IMR-90 (cell line): ENCODE results near the gene EEPD1. TPM values are rescaled to one million over a fixed set of nuclear protein-coding genes. Genes with fewer than 3 reads are reported as not detected.

Source experiments
- ATAC-seq: fragments of 200-7000 bp; cut with Tn5 transposase; 2 replicates; pipeline ENCODE4 v1.9.1; 2020; ENCODE audit warnings: low read depth, mild to moderate bottlenecking, moderate library complexity
- BruUV-seq: library from RNA; stranded (reverse); fragments of 400-500 nt; replicated peaks from 2 replicates; lab custom pipeline; 2021; lab: Mats Ljungman, UMichigan
- CTCF ChIA-PET: fragments of 300-600 bp; formaldehyde crosslinking; extraction: SDS; loops from one replicate; lab custom pipeline; 2021; ENCODE audit warnings: antibody characterized with exemption; lab: Yijun Ruan, JAX
- POLR2A ChIA-PET: fragments of 300-600 bp; sonication (Branson Sonifier 250); formaldehyde crosslinking; loops from one replicate; lab custom pipeline; 2022; ENCODE audit warnings: antibody characterized with exemption; ENCODE audit not compliant: unreplicated experiment; lab: Charles Lee
- DNase-seq: peaks from one replicate; pipeline ENCODE4 v3.0.0; 2013
- H2AFZ ChIP-seq: replicated peaks from 2 replicates; pipeline ENCODE3; 2013; ENCODE audit warnings: low read length, mild to moderate bottlenecking; ENCODE audit not compliant: poor library complexity
- H2AK5ac ChIP-seq: 2 replicates; pipeline ENCODE4 v1.6.1; 2013; ENCODE audit warnings: low read depth, low read length, inconsistent platforms
- H2AK9ac ChIP-seq: replicated peaks from 2 replicates; pipeline ENCODE3; 2013; ENCODE audit warnings: mild to moderate bottlenecking, low read depth, low read length, moderate library complexity; ENCODE audit not compliant: poor library complexity
- H2BK120ac ChIP-seq: 2 replicates; pipeline ENCODE4 v1.6.1; 2013; ENCODE audit warnings: low read depth, low read length, inconsistent platforms
- H2BK15ac ChIP-seq: 3 replicates; pipeline ENCODE4 v1.6.1; 2013; ENCODE audit warnings: low read depth, low read length, inconsistent platforms
- H2BK20ac ChIP-seq: 2 replicates; pipeline ENCODE4 v1.6.1; 2013; ENCODE audit warnings: low read depth, mild to moderate bottlenecking, inconsistent platforms, low read length, moderate library complexity
- H2BK5ac ChIP-seq: 2 replicates; pipeline ENCODE4 v1.6.1; 2013; ENCODE audit warnings: mild to moderate bottlenecking, low read depth, low read length, inconsistent platforms; ENCODE audit not compliant: poor library complexity, severe bottlenecking
- H3K14ac ChIP-seq: replicated peaks from 2 replicates; pipeline ENCODE4 v1.6.1; 2013; ENCODE audit warnings: low read depth, low read length, inconsistent platforms
- H3K18ac ChIP-seq: 2 replicates; pipeline ENCODE4 v1.6.1; 2013; ENCODE audit warnings: low read depth, low read length, control low read depth
- H3K23ac ChIP-seq: 2 replicates; pipeline ENCODE4 v1.6.1; 2013; ENCODE audit warnings: low read depth, low read length, inconsistent platforms
- H3K27ac ChIP-seq: 2 replicates; pipeline ENCODE4 v1.5.1; 2013; ENCODE audit warnings: mild to moderate bottlenecking, control low read depth, low read length; ENCODE audit not compliant: insufficient read depth
- H3K27me3 ChIP-seq: 2 replicates; pipeline ENCODE4 v1.6.1; 2013; ENCODE audit warnings: low read length; ENCODE audit not compliant: control insufficient read depth, insufficient read depth
- H3K36me3 ChIP-seq: 2 replicates; pipeline ENCODE4 v1.6.1; 2013; ENCODE audit warnings: low read length, mixed read lengths; ENCODE audit not compliant: control insufficient read depth, insufficient read depth
- H3K4ac ChIP-seq: 2 replicates; pipeline ENCODE4 v1.6.1; 2013; ENCODE audit warnings: low read depth, low read length, inconsistent platforms
- H3K4me1 ChIP-seq: 2 replicates; pipeline ENCODE4 v1.6.1; 2013; ENCODE audit warnings: low read length, mixed read lengths; ENCODE audit not compliant: control insufficient read depth, insufficient read depth
- H3K4me2 ChIP-seq: 2 replicates; pipeline ENCODE4 v1.6.1; 2013; ENCODE audit warnings: low read depth, mild to moderate bottlenecking, control low read depth, low read length, moderate library complexity
- H3K4me3 ChIP-seq: 2 replicates; pipeline ENCODE4 v1.5.1; 2013; ENCODE audit warnings: low read depth, mild to moderate bottlenecking, control low read depth, low read length, moderate library complexity; ENCODE audit not compliant: insufficient read depth
- H3K56ac ChIP-seq: 2 replicates; pipeline ENCODE4 v1.6.1; 2013; ENCODE audit warnings: low read length, inconsistent platforms; ENCODE audit not compliant: insufficient read depth; ENCODE audit errors: extremely low read depth
- H3K79me1 ChIP-seq, 2 experiments: 2 replicates each; pipeline ENCODE4 v1.6.1; 2013; ENCODE audit warnings: low read length in 2 of 2, inconsistent platforms in 1 of 2, low read depth in 1 of 2
- H3K9ac ChIP-seq: 2 replicates; pipeline ENCODE4 v1.6.1; 2013; ENCODE audit warnings: low read depth, low read length, control low read depth
- H3K9me1 ChIP-seq: 2 replicates; pipeline ENCODE4 v1.6.1; 2013; ENCODE audit warnings: low read length, inconsistent platforms; ENCODE audit not compliant: insufficient read depth
- H3K9me3 ChIP-seq: 2 replicates; pipeline ENCODE4 v1.6.1; 2013; ENCODE audit warnings: low read length; ENCODE audit not compliant: control insufficient read depth, insufficient read depth
- H4K20me1 ChIP-seq: 2 replicates; pipeline ENCODE4 v1.6.1; 2013; ENCODE audit warnings: low read length, inconsistent platforms; ENCODE audit not compliant: insufficient read depth
- H4K5ac ChIP-seq: 2 replicates; pipeline ENCODE4 v1.6.1; 2013; ENCODE audit warnings: mild to moderate bottlenecking, low read depth, low read length, control low read depth
- H4K8ac ChIP-seq, 2 experiments: 2 replicates each; pipeline ENCODE4 v1.6.1; 2013; ENCODE audit warnings: low read depth in 2 of 2, low read length in 2 of 2, control low read depth in 1 of 2, inconsistent platforms in 1 of 2
- H4K91ac ChIP-seq: 2 replicates; pipeline ENCODE4 v1.6.1; 2013; ENCODE audit warnings: low read depth, low read length, inconsistent platforms; ENCODE audit not compliant: insufficient read depth
- BHLHE40 ChIP-seq: fragments of 150-350 bp; IDR thresholded peaks from 2 replicates; pipeline ENCODE4 v1.6.1; 2016; ENCODE audit warnings: mild to moderate bottlenecking, low read depth, low read length
- CEBPB ChIP-seq: IDR thresholded peaks from 2 replicates; pipeline ENCODE4 v1.6.1; 2012; ENCODE audit warnings: low read depth, low read length, improper control_type of control experiment
- CHD1 ChIP-seq: IDR thresholded peaks from 2 replicates; pipeline ENCODE4 v1.6.1; 2012; ENCODE audit warnings: low read depth, low read length, improper control_type of control experiment
- CTCF ChIP-seq: conservative IDR thresholded peaks from 2 replicates; pipeline ENCODE4 v1.5.1; 2012; ENCODE audit warnings: mild to moderate bottlenecking, low read depth, low read length, improper control_type of control experiment
- ELK1 ChIP-seq: fragments of 150-350 bp; IDR thresholded peaks from 2 replicates; pipeline ENCODE4 v1.6.1; 2016; ENCODE audit warnings: low read depth, mild to moderate bottlenecking, low read length, moderate library complexity, borderline replicate concordance
- FOS ChIP-seq: fragments of 150-350 bp; IDR thresholded peaks from 2 replicates; pipeline ENCODE4 v1.6.1; 2016; ENCODE audit warnings: low read depth, low read length
- MAZ ChIP-seq: IDR thresholded peaks from 2 replicates; pipeline ENCODE4 v1.6.1; 2012; ENCODE audit warnings: low read depth, mild to moderate bottlenecking, low read length, improper control_type of control experiment, moderate library complexity, borderline replicate concordance
- MXI1 ChIP-seq: IDR thresholded peaks from 2 replicates; pipeline ENCODE4 v1.6.1; 2012; ENCODE audit warnings: low read depth, mild to moderate bottlenecking, low read length, moderate library complexity, borderline replicate concordance
- NFE2L2 ChIP-seq: fragments of 150-350 bp; IDR thresholded peaks from 2 replicates; pipeline ENCODE4 v1.6.1; 2016; ENCODE audit warnings: low read depth, mild to moderate bottlenecking, low read length
- POLR2A ChIP-seq: IDR thresholded peaks from 2 replicates; pipeline ENCODE4 v1.6.1; 2012; ENCODE audit warnings: mild to moderate bottlenecking, low read depth, low read length
- RAD21 ChIP-seq: IDR thresholded peaks from 2 replicates; pipeline ENCODE4 v1.6.1; 2012; ENCODE audit warnings: low read length, improper control_type of control experiment
- RCOR1 ChIP-seq: IDR thresholded peaks from 2 replicates; pipeline ENCODE4 v1.6.1; 2012; ENCODE audit warnings: mild to moderate bottlenecking, low read length, improper control_type of control experiment; ENCODE audit not compliant: insufficient replicate concordance
- RFX5 ChIP-seq: IDR thresholded peaks from 2 replicates; pipeline ENCODE4 v1.8.0; 2012; ENCODE audit warnings: low read depth, mild to moderate bottlenecking, low read length, moderate library complexity
- SMC3 ChIP-seq: fragments of 150-350 bp; IDR thresholded peaks from 2 replicates; pipeline ENCODE4 v1.6.1; 2016; ENCODE audit warnings: low read depth, mild to moderate bottlenecking, antibody characterized with exemption, low read length, moderate library complexity
- USF2 ChIP-seq: fragments of 150-350 bp; IDR thresholded peaks from 2 replicates; pipeline ENCODE4 v1.6.1; 2017; ENCODE audit warnings: mild to moderate bottlenecking, antibody characterized with exemption, low read length, low read depth
- WGBS, 2 experiments: methylation state at CpG; one replicate each; pipeline versions ENCODE4 v1.1.5 to v1.1.7; 2013; ENCODE audit warnings: missing lambda C conversion rate in 2 of 2; ENCODE audit not compliant: insufficient read length in 1 of 2; ENCODE audit errors: extremely low coverage in 2 of 2; 5-methylcytosine and 5-hydroxymethylcytosine counted together
- dilution Hi-C: fragments of 300-500 bp; cut with HindIII; formaldehyde crosslinking; loops from one replicate; pipeline ENCODE4 v1.14.3; 2018; ENCODE audit warnings: low sequenced_read_pairs; ENCODE audit not compliant: unreplicated experiment
- in situ Hi-C: fragments of 300-500 bp; cut with MboI; formaldehyde crosslinking; loops from 3 replicates; pipeline ENCODE4 v1.14.3; 2019; ENCODE audit warnings: low sequenced_read_pairs, inconsistent platforms, mixed read lengths
- intact Hi-C: fragments of 100-400 bp; cut with micrococcal nuclease; formaldehyde crosslinking; loops from 2 replicates; pipeline ENCODE4 v1.10.0; 2022
- polyA plus RNA-seq, 3 experiments: library from polyadenylated mRNA; depleted of rRNA; stranded (reverse); fragments of >200 nt; gene quantifications; 2 replicates each; pipeline ENCODE4 v1.2.3, GENCODE V29; 2012; ENCODE audit warnings: low replicate concordance in 1 of 3
- total RNA-seq: library from RNA; depleted of rRNA; stranded (reverse); fragments of >200 nt; gene quantifications from 2 replicates; pipeline ENCODE4 v1.2.3, GENCODE V29; 2012

Gene EEPD1
- total and polyA plus RNA-seq, 2 of the 4 experiments (the other 2 are of a cell fraction): 7.3 to 15.2 TPM

GRCh38 chr7:36127075-36127740 lies 25.8 kb upstream of the EEPD1 start:
- Histone ChIP-seq H3K79me1 (no peaks in the 10 kb centered on the region), H4K5ac (no peak overlapping the region), H3K9me1 (peaks cover 3% of the 10 kb centered on the region; the same call in 1 of the 2 replicates), H3K27ac (no peak overlapping the region), H3K4ac (0 out of 2 replicates have a peak overlapping the region, but pooled peaks have one; percentile 3), H3K9me3 (no peaks in the 10 kb centered on the region), H2AFZ (peak overlapping the region; percentile 9), H2BK15ac (no peak overlapping the region; the same call in 2 of the 3 replicates), H3K4me3 (no peak overlapping the region), H2BK120ac (no peak overlapping the region), H3K23ac (no peak overlapping the region), H2AK9ac (no peak overlapping the region), H4K8ac (no peak overlapping the region), H2BK5ac (no peak overlapping the region), H4K20me1 (no peaks in the 10 kb centered on the region), H3K14ac (peak overlapping the region; percentile 25; the same call in 1 of the 2 replicates), H3K27me3 (no peaks in the 10 kb centered on the region), H3K36me3 (no peaks in the 10 kb centered on the region), H3K4me1 (peaks cover 4% of the 10 kb centered on the region; the same call in 1 of the 2 replicates), H4K91ac (no peak overlapping the region), H3K56ac (no peak overlapping the region), H3K4me2 (no peak overlapping the region), H3K9ac (no peak overlapping the region), H2AK5ac (peak overlapping the region; percentile 39), H3K18ac (no peak overlapping the region), H2BK20ac (no peak overlapping the region)
- ATAC-seq (no peak), DNase-seq (peak; percentile 47)
- POLR2A ChIA-PET: no interaction called here
- WGBS, 2 experiments: no CpG with 5 or more reads among the region's 4 CpGs
- CTCF ChIA-PET: interaction anchor here (0.9 kb wide), 1 partner anchor 165 kb away, joined by 4 read pairs; no protein-coding TSS in a partner anchor
- dilution Hi-C loops: no loop called here
- BruUV-seq: no TSS peak
- in situ Hi-C loops: no loop called here
- intact Hi-C loops: no loop called here
- no peak for TF ChIP-seq RCOR1
- TF ChIP-seq USF2: no peak
- TF ChIP-seq MXI1: no peak
- no peak for TF ChIP-seq CHD1
- TF ChIP-seq NFE2L2: no peak
- TF ChIP-seq RAD21: peak; percentile 57
- no peak for TF ChIP-seq MAZ
- TF ChIP-seq CTCF: peak; percentile 47
- no peak for TF ChIP-seq ELK1
- no peak for TF ChIP-seq RFX5
- TF ChIP-seq CEBPB: no peak
- peak; percentile 45 for TF ChIP-seq SMC3
- TF ChIP-seq POLR2A: no peak
- TF ChIP-seq BHLHE40: no peak
- TF ChIP-seq FOS: no peak
